ENCODE results near the gene ANKRD16.
A peak's percentile ranks its signal among the peaks of the same experiment; 100 is the strongest.
"Not testable (repeated sequence)": the region's sequence is repeated elsewhere in the genome, so short reads cannot be mapped to it uniquely, and the experiment has no call there.

ANKRD16 gene

GRCh38 chr10:5921746-5922145 lies 32.1 kb upstream of the ANKRD16 start:
- H3K27ac ChIP-seq: no peak overlapping the region
- no peak overlapping the region for H3K4me3 ChIP-seq
- TF ChIP-seq Cebpa-rat (IDR thresholded peaks at IDR 0.05): no peak
- no peaks in the 10 kb centered on the region for H4K20me1 ChIP-seq
- H3K9ac ChIP-seq: no peak overlapping the region
- H3K27me3 ChIP-seq: no peaks in the 10 kb centered on the region
- H3K4me2 ChIP-seq: no peak overlapping the region
- no peaks in the 10 kb centered on the region for H3K4me1 ChIP-seq
- no peaks in the 10 kb centered on the region for H3K9me3 ChIP-seq
- H3K36me3 ChIP-seq: peaks cover 100% of the 10 kb centered on the region

DNA sequence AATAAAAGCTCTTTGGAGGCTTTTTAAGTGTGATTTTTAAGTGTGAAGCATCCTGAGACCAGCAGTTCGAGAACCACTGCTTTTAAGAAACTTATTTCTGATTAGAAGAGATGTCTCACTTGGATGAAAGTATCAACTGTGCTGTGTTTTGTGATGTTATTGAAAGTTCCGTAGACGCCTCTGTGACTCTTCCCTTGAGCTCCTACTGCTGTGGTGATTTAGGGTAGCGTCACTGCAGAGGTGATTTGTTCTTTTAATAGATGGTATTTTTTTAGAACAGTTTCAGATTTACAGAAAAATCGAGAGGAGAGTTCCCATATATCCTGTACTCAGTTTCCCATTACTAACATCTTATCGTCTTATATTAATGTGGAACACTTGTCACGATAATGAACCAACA lies 29.9 kb upstream of the ANKRD16 start:
- no peak for TF ChIP-seq Cebpa-rat (IDR thresholded peaks at IDR 0.05)
- Histone ChIP-seq H3K9me3 (no peaks in the 10 kb centered on the region), H3K27ac (no peak overlapping the region), H3K36me3 (peaks cover 100% of the 10 kb centered on the region), H3K27me3 (no peaks in the 10 kb centered on the region), H3K4me1 (no peaks in the 10 kb centered on the region), H3K9ac (no peak overlapping the region), H3K4me2 (no peak overlapping the region), H3K4me3 (no peak overlapping the region), H4K20me1 (no peaks in the 10 kb centered on the region)

- H3K36me3 ChIP-seq: peaks cover 100% of the 10 kb centered on the region
- H3K27ac ChIP-seq: no peak overlapping the region
- H3K4me3 ChIP-seq: no peak overlapping the region
- H4K20me1 ChIP-seq: no peaks in the 10 kb centered on the region
- H3K4me1 ChIP-seq: no peaks in the 10 kb centered on the region
- no peak overlapping the region for H3K9ac ChIP-seq
- H3K9me3 ChIP-seq: no peaks in the 10 kb centered on the region
- TF ChIP-seq Cebpa-rat (IDR thresholded peaks at IDR 0.05): no peak
- no peak overlapping the region for H3K4me2 ChIP-seq
- H3K27me3 ChIP-seq: no peaks in the 10 kb centered on the region
These were observed 29.1 kb upstream of the ANKRD16 start for GRCh38 chr10:5918763-5919162.

DNA sequence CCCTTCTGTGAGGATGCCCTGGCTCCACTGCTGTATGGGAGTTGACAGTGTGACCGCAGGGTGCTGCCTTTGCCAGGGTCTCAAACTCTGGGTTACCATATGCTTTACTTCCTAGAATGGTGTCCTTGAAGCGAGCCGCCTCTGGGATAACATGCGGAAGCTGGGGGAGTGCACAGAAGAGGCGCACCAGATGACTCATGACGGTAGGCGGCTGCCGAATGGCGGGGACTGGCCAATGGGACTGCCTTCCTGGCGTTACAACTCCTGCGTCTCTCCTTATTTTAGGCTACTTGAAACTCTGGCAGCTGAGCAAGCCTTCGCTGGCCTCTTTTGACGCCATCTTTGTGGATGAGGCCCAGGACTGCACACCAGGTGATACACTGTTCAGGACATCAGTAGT lies 27.6 kb upstream of the ANKRD16 start:
- TF ChIP-seq Cebpa-rat (IDR thresholded peaks at IDR 0.05): no peak
- Histone ChIP-seq H3K27ac (no peak overlapping the region), H3K4me2 (no peak overlapping the region), H3K4me3 (no peak overlapping the region), H3K36me3 (peaks cover 100% of the 10 kb centered on the region), H3K9ac (no peak overlapping the region), H3K9me3 (no peaks in the 10 kb centered on the region), H3K4me1 (no peaks in the 10 kb centered on the region), H4K20me1 (no peaks in the 10 kb centered on the region), H3K27me3 (no peaks in the 10 kb centered on the region)

GRCh38 chr10:5915451-5915850 lies 25.8 kb upstream of the ANKRD16 start:
- H3K4me3 ChIP-seq: no peak overlapping the region
- no peak overlapping the region for H3K9ac ChIP-seq
- H3K36me3 ChIP-seq: peaks cover 98% of the 10 kb centered on the region
- H3K9me3 ChIP-seq: no peaks in the 10 kb centered on the region
- no peak overlapping the region for H3K27ac ChIP-seq
- no peak for TF ChIP-seq Cebpa-rat (IDR thresholded peaks at IDR 0.05)
- H3K4me1 ChIP-seq: no peaks in the 10 kb centered on the region
- H3K27me3 ChIP-seq: no peaks in the 10 kb centered on the region
- H4K20me1 ChIP-seq: no peaks in the 10 kb centered on the region
- H3K4me2 ChIP-seq: no peak overlapping the region

GRCh38 chr10:5913736-5914135 lies 24.0 kb upstream of the ANKRD16 start:
- Histone ChIP-seq H3K4me3 (no peak overlapping the region), H3K27ac (no peak overlapping the region), H3K4me1 (no peaks in the 10 kb centered on the region), H3K9me3 (no peaks in the 10 kb centered on the region), H3K4me2 (no peak overlapping the region), H3K36me3 (peaks cover 98% of the 10 kb centered on the region), H3K27me3 (no peaks in the 10 kb centered on the region), H4K20me1 (no peaks in the 10 kb centered on the region), H3K9ac (peak overlapping the region; percentile 10; the same call in 1 of the 2 replicates)
- no peak for TF ChIP-seq Cebpa-rat (IDR thresholded peaks at IDR 0.05)

- Histone ChIP-seq H3K27me3 (no peaks in the 10 kb centered on the region), H3K4me3 (no peak overlapping the region), H3K4me2 (no peak overlapping the region), H3K27ac (no peak overlapping the region), H3K9ac (no peak overlapping the region), H3K36me3 (peaks cover 98% of the 10 kb centered on the region), H3K9me3 (no peaks in the 10 kb centered on the region), H4K20me1 (no peaks in the 10 kb centered on the region; the same call in 1 of the 2 replicates), H3K4me1 (peaks cover 2% of the 10 kb centered on the region)
- no peak for TF ChIP-seq Cebpa-rat (IDR thresholded peaks at IDR 0.05)
These were observed 22.0 kb upstream of the ANKRD16 start for GRCh38 chr10:5911670-5912069.

DNA sequence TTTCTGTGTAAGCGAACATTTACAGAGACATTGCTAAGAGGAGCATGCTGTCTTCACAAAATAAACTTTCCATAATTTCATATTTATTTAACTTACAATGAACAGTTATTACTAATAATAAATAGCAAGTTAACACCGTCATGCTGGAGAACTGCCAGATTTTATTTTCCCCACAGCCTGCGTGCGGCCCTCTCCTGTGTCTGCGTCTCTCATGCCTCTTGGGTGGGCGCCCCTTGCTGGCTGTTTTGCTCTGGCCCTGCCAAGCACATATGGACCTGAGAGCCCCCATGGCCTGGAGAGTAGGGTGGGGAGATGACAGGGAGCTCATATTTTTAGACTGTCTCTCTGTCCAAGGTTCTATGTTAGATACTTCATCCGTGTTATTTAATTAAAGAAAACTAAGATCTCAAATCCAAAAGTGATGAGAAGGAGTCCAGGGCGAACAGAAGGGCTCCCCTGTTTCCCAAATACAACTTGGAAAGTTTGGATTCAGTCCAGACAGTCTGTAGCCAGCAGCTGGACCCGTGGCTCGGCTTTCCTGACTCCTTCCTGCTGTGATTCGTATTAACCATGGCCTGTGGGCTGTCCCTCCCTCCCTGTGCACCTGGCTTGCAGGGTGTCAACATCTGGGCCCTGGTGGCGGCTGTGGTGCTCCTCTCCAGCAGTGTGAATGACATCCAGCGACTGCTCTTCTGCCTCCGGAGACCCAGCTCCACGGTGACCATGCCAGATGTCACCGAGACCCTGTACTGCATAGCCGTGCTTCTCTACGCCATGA lies 20.8 kb upstream of the ANKRD16 start:
- Histone ChIP-seq H4K20me1 (peaks cover 11% of the 10 kb centered on the region), H3K4me3 (no peak overlapping the region), H3K36me3 (peaks cover 93% of the 10 kb centered on the region), H3K27ac (no peak overlapping the region), H3K27me3 (no peaks in the 10 kb centered on the region), H3K4me1 (peaks cover 14% of the 10 kb centered on the region), H3K9ac (no peak overlapping the region), H3K4me2 (no peak overlapping the region), H3K9me3 (no peaks in the 10 kb centered on the region)
- no peak for TF ChIP-seq Cebpa-rat (IDR thresholded peaks at IDR 0.05)

DNA sequence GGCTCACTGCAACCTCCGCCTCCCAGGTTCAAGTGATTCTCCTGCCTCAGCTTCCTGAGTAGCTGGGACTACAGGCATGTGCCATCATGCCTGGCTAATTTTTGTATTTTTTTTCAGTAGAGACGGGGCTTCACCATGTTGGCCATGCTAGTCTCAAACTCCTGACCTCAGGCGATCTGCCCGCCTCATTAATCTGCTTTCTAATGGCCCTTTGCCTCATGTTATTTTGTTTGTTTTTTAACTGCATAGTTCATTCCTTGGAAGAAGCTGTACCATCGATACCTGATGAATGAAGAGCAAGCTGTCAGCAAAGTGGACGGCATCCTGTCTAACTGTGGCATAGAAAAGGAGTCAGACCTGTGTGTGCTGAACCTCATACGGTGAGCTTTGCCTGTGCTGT lies 19.0 kb upstream of the ANKRD16 start:
- H3K27me3 ChIP-seq, H3K27ac ChIP-seq, H3K9ac ChIP-seq, H3K9me3 ChIP-seq, H3K4me3 ChIP-seq, H3K4me2 ChIP-seq: not testable (repeated sequence)
- H4K20me1 ChIP-seq: peaks cover 14% of the 10 kb centered on the region
- H3K4me1 ChIP-seq: peaks cover 32% of the 10 kb centered on the region
- peaks cover 80% of the 10 kb centered on the region for H3K36me3 ChIP-seq

DNA sequence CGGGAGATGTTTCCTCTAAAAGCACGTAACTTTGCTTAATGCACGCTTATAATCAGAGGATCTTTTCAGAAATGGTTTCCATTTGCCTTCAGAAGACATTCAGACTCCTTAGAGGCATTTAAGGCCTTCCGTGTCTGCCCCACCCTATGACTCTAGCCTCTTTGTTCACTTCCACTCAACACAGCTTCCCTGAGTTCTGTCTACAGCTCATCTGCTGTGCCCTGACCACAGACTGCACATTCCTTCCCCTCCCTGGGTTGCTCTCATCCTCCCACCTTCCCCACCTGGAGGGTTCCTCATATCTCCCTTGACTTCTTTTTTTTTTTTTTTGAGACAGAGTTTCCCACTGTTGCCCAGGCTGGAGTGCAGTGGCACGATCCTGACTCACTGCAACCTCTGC lies 17.0 kb upstream of the ANKRD16 start:
- Histone ChIP-seq H3K9me3 (no peaks in the 10 kb centered on the region), H3K27ac (peak overlapping the region; percentile 27; the same call in 1 of the 2 replicates), H3K4me3 (no peak overlapping the region), H3K27me3 (no peaks in the 10 kb centered on the region), H3K4me1 (peaks cover 41% of the 10 kb centered on the region), H3K9ac (no peak overlapping the region), H3K36me3 (peaks cover 74% of the 10 kb centered on the region), H3K4me2 (peak overlapping the region; percentile 50), H4K20me1 (peaks cover 14% of the 10 kb centered on the region)
- no peak for TF ChIP-seq Cebpa-rat (IDR thresholded peaks at IDR 0.05)
